Retinal pigment epithelial cell (primary cell): ENCODE results near the gene ZNF365.

ENCODE experiments used
- DNase-seq: peaks from one replicate; pipeline ENCODE4 v3.0.0-alpha.2; 2010; ENCODE audit warnings: low read depth
- H3K4me3 ChIP-seq: 2 replicates; pipeline ENCODE4 v1.5.1; 2011; ENCODE audit warnings: mild to moderate bottlenecking, low read length, control low read depth, moderate library complexity
- CTCF ChIP-seq: conservative IDR thresholded peaks from 2 replicates; pipeline ENCODE4 v1.5.1; 2011; ENCODE audit warnings: low read depth, low read length, control low read depth, inconsistent platforms

ZNF365 gene, protein sequence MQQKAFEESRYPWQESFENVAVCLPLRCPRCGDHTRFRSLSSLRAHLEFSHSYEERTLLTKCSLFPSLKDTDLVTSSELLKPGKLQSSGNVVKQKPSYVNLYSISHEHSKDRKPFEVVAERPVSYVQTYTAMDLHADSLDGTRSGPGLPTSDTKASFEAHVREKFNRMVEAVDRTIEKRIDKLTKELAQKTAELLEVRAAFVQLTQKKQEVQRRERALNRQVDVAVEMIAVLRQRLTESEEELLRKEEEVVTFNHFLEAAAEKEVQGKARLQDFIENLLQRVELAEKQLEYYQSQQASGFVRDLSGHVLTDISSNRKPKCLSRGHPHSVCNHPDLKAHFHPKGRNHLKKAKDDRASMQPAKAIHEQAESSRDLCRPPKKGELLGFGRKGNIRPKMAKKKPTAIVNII

GRCh38 chr10:62373995-62374861, at the start of gene ZNF365:
TSS of gene ZNF365 (plus strand) at chr10:62374369. CDS start at chr10:62376194, 1,825 bp downstream.
- DNase-seq: peak; percentile 27
- no peak for TF ChIP-seq CTCF

DNA sequence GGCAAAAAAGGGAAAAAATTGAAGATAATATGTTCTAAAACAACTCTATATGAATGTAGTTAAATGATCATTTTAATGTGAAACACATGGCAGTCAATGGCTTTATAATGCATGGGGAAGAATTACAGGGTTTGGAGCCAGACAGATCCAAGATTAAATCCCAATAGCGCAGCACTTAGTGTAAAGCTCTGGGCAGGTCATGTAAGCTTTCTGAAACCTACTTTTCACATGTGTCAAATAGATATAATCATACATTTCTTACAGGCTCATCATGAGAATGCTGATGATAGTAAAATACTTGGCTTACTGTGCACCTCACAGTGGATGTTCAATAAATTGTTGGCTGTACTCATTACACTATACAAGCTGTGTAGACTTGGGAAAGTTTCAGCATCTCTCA, 48.0 kb upstream of the ZNF365 start:
- H3K4me3 ChIP-seq: no peak overlapping the region
- no peak for DNase-seq
- TF ChIP-seq CTCF: no peak

More at GRCh38 chr10:62373995-62374861, at the start of gene ZNF365:
- H3K4me3 ChIP-seq: peak within 1 kb of the TSS; percentile 72

DNA sequence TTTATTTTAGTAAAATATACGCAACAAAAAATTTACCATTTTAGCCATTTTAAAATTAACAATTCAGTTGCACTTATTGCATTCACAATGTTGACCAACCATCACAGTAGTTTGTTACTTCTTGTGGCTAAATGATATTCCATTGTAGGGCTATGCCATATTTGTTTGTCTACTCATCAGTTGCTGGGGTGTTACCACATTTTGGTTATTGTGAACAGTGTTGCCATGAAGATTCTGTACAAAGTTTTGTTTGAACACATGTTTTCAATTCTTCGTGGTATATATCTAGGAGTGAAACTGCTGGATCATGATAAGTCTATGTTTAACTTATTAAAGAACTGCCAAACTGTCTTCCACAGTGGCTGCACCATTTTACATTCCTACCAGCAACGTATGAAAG, 46.3 kb upstream of the ZNF365 start:
- H3K4me3 ChIP-seq: no peak overlapping the region
- no peak for TF ChIP-seq CTCF
- no peak for DNase-seq

GRCh38 chr10:62330213-62330612, 44.0 kb upstream of the ZNF365 start:
- DNase-seq: no peak
- no peak for TF ChIP-seq CTCF
- H3K4me3 ChIP-seq: no peak overlapping the region

DNA sequence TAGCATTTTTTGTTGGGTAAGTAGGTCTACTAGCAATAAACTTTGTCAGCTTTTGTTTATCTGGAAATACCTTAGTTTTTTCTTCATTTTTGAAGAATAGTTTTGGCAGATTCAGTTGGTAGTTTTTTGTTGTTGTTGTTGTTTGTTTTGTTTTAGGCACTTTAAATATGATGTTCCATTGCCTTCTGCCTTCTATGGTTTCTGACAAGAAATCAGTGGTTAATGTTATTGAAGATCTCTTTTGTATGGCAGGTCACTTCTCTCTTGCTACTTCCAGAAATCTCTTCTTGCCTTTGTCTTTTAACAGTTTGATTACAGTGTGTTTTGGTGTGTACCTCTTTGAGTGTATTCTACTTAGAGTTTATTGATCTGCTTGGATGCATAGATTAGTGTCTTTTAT, 41.8 kb upstream of the ZNF365 start:
- TF ChIP-seq CTCF: no peak
- no peak for DNase-seq
- no peak overlapping the region for H3K4me3 ChIP-seq

DNA sequence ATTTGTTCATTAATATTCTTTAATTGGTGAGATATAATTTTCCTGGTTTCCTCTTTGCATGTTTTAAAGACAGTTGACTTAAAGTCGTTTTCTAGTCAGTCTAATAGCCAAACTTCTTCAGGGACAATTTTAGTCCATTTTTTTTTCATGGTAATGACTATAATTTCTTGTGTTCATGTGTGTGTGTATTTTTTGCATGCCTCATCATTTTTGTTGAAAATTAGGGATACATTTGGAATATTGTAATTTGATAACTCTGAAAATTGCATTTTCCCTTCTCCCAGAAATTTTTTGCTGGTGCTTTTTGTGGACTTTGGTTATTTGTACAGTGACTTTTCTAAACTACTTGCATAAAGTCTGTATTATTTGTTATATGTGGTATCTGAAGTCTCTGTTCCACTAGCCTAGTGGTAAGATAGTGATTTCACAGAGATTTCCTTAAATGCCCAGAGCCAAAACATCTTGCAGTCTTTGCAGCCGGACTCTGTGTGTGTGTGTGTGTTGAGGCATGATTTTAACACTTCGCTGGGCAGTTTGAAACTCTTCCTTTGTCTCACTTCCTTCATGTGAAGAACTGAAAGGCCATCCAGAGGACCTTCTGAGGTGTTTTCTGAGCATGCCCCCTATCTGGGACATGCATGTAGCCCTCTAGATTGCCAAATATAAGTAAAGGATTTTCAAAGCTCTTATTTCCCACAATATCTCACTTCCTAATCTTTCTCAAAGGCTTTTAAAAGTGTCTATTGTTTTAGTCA, 40.9 kb upstream of the ZNF365 start:
- H3K4me3 ChIP-seq: no peak overlapping the region
- no peak for DNase-seq
- TF ChIP-seq CTCF: no peak
